Adrenal gland (tissue), 12 donors: ENCODE data around the gene NARF. TPM values are rescaled to one million over a fixed set of nuclear protein-coding genes. Genes with fewer than 3 reads are reported as not detected.
A peak's percentile ranks its signal among the peaks of the same experiment; 100 is the strongest.

Experiments used
- DNase-seq, 7 donors: peaks; one replicate each; pipeline ENCODE4 v3.0.0-alpha.2; 2019 to 2020
- H3K27ac ChIP-seq, 5 donors: fragments of 200-600 bp; sonication (generic) in 4 of 5; 1 replicate in 3 of 5; 2 replicates in 2 of 5; pipeline versions ENCODE4 v1.5.1 to v1.8.0; 2016 to 2020; ENCODE audit warnings: mild to moderate bottlenecking in 1 of 5
- H3K27me3 ChIP-seq: fragments of 200-600 bp; 2 replicates; pipeline ENCODE4 v1.8.0; 2021
- H3K36me3 ChIP-seq, 2 donors: fragments of 200-600 bp; replicated peaks in 1 of 2; 1 replicate in 1 of 2; 2 replicates in 1 of 2; pipeline versions ENCODE4 v1.5.1 to v1.8.0; 2018 to 2022
- H3K4me1 ChIP-seq, 2 donors: fragments of 200-600 bp; replicated peaks in 1 of 2; 1 replicate in 1 of 2; 2 replicates in 1 of 2; pipeline versions ENCODE4 v1.5.1 to v1.8.0; 2018 to 2021
- H3K4me3 ChIP-seq, 4 donors: fragments of 200-600 bp; sonication (generic) in 3 of 4; one replicate each; pipeline ENCODE4 v1.5.1; 2016 to 2018
- H3K9me3 ChIP-seq, 3 donors: fragments of 200-600 bp; sonication (generic) in 1 of 3; replicated peaks in 1 of 3; 1 replicate in 2 of 3; 2 replicates in 1 of 3; pipeline versions ENCODE4 v1.5.1 to v1.8.0; 2016 to 2021
- POLR2A ChIP-seq, 2 donors: fragments of 450-650 bp; IDR thresholded peaks; one replicate each; pipeline ENCODE4 v1.6.1; 2017; ENCODE audit warnings: antibody characterized with exemption in 2 of 2, mild to moderate bottlenecking in 2 of 2, moderate library complexity in 1 of 2
- WGBS, 4 donors: extraction: QIAGEN DNeasy Blood & Tissue Kit in 2 of 4; methylation state at CpG; one replicate each; pipeline versions ENCODE4 v1.1.5 to v1.1.7; 2013 to 2017; 5-methylcytosine and 5-hydroxymethylcytosine counted together
- intact Hi-C, 2 donors: fragments of 100-400 bp; cut with DNase I; formaldehyde crosslinking; loops; one replicate each; pipeline versions ENCODE4 v1.14.1 to v1.15.0; 2022 to 2023
- polyA plus RNA-seq, 3 donors: library from polyadenylated mRNA; stranded (reverse); fragments of 200-250 nt in 2 of 3; fragments of 350-450 nt in 1 of 3; fragmentation: Illumina TruSeq in 1 of 3; extraction: RNeasy Lipid Tissue Mini Kit (QIAGEN cat#74804) in 1 of 3; gene quantifications; one replicate each; pipeline ENCODE4 v1.2.3, GENCODE V29; 2013 to 2014
- total RNA-seq, 9 donors: library from RNA; depleted of rRNA in 4 of 9; stranded (reverse); fragments of >200 nt in 4 of 9; fragments of 120-200 nt in 1 of 9; fragmentation: NEBNext Ultra II Directional in 1 of 9; extraction: Animal tissue kit (Norgen Biotek cat#: 25700) in 1 of 9; gene quantifications; one replicate each; pipeline versions ENCODE4 v1.1.0 to v1.2.4, GENCODE V29; 2013 to 2023
- TF ChIP-seq, protein P1 (sequence below), 6 experiments: fragments of 450-650 bp in 4 of 6; fragments of 200-600 bp in 2 of 6; sonication (generic) in 1 of 6; IDR thresholded peaks; 1 replicate in 5 of 6; 2 replicates in 1 of 6; pipeline versions ENCODE4 v1.5.1 to v1.8.0; 2016 to 2021; ENCODE audit warnings: antibody characterized with exemption in 6 of 6, mild to moderate bottlenecking in 2 of 6, moderate library complexity in 1 of 6
- donor health status: healthy with polysubstance abuse.
- donor health status: Bipolar disorder and iron deficiency.
- donor health status: DM: yes; HTN: yes; CAD: no.
- donor health status: DM: no; HTN: no; CAD: no.
- donor health status: DM: no; HTN: no; CAD: no.
- donor health status: DM: yes; HTN: yes; CAD: no.

NARF gene
- total and polyA plus RNA-seq, 12 donors, result 21.8 to 198 (median 55.1) TPM

DNA sequence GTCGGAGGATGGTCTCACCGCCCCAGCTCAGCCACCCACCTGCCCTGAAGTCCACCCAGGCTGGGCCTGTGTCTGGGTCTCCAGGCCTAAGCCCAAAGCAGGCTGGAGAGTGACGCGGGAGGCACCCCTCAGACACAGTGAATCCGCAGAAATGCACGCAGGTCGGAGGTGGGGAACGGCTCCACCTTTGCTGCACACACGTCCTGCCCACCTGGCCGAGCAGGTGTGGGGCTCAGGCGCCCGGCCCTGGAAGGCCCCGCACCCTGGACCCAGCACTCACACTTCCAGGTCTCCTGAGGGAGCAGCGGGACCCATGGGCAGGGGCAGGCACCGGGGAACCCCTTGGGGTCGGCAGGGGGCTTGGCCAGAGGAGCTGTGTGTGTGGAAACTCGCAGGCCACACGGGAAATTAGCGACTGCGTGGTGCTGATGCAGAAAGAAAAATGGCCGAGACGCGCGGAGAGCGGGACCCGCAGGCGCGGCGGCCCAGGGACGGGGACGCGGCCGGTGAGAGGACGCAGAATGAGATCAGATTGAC lies 18.6 kb upstream of the NARF start:
- H3K27ac ChIP-seq, result peak overlapping the region in 2 of 5 donors; percentile 58 to 68
- intact Hi-C loops, result no loop called here
- DNase-seq, result no peak
- H3K4me3 ChIP-seq, result no peak overlapping the region
- H3K27me3 ChIP-seq, result no peaks in the 10 kb centered on the region
- WGBS, 4 donors, result 93 to 98% (median 94%) methylated on average over 18 to 34 of the region's 34 CpGs
- H3K4me1 ChIP-seq, result peaks cover 13 to 17% of the 10 kb centered on the region in 2 donors
- no peaks in the 10 kb centered on the region for H3K9me3 ChIP-seq
- TF ChIP-seq, protein P1, sequence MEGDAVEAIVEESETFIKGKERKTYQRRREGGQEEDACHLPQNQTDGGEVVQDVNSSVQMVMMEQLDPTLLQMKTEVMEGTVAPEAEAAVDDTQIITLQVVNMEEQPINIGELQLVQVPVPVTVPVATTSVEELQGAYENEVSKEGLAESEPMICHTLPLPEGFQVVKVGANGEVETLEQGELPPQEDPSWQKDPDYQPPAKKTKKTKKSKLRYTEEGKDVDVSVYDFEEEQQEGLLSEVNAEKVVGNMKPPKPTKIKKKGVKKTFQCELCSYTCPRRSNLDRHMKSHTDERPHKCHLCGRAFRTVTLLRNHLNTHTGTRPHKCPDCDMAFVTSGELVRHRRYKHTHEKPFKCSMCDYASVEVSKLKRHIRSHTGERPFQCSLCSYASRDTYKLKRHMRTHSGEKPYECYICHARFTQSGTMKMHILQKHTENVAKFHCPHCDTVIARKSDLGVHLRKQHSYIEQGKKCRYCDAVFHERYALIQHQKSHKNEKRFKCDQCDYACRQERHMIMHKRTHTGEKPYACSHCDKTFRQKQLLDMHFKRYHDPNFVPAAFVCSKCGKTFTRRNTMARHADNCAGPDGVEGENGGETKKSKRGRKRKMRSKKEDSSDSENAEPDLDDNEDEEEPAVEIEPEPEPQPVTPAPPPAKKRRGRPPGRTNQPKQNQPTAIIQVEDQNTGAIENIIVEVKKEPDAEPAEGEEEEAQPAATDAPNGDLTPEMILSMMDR (IDR thresholded peaks at IDR 0.05), result no peak
- TF ChIP-seq POLR2A (IDR thresholded peaks at IDR 0.05), result no peak
- H3K36me3 ChIP-seq, result peaks cover 0 to 26% of the 10 kb centered on the region in 2 donors

- H3K4me3 ChIP-seq, result no peak overlapping the region
- H3K9me3 ChIP-seq, result no peaks in the 10 kb centered on the region
- no peak for DNase-seq
- WGBS, 4 donors, result 67 to 80% (median 76%) methylated on average over 20 to 22 of the region's 22 CpGs
- peak overlapping the region in 2 of 5 donors; percentile 58 to 68 for H3K27ac ChIP-seq
- peaks cover 0 to 26% of the 10 kb centered on the region in 2 donors for H3K36me3 ChIP-seq
- peaks cover 19 to 23% of the 10 kb centered on the region in 2 donors for H3K4me1 ChIP-seq
- intact Hi-C loops, result no loop called here
- H3K27me3 ChIP-seq, result no peaks in the 10 kb centered on the region
- TF ChIP-seq, protein P1 (IDR thresholded peaks at IDR 0.05), result no peak
- no peak for TF ChIP-seq POLR2A (IDR thresholded peaks at IDR 0.05)
Measured at GRCh38 chr17:82440469-82440981, 18.0 kb upstream of the NARF start.

- Histone ChIP-seq H3K27ac (peak overlapping the region in 2 of 5 donors; percentile 58 to 68), H3K4me3 (no peak overlapping the region), H3K4me1 (peaks cover 20 to 25% of the 10 kb centered on the region in 2 donors), H3K36me3 (peaks cover 0 to 26% of the 10 kb centered on the region in 2 donors), H3K27me3 (no peaks in the 10 kb centered on the region), H3K9me3 (no peaks in the 10 kb centered on the region)
- peak in 2 of 7 donors; percentile 41 to 68 for DNase-seq
- intact Hi-C loops, result no loop called here
- 57 to 69% (median 61%) methylated on average over 14 to 17 of the region's 17 CpGs for WGBS, 4 donors
- no peak for TF ChIP-seq POLR2A (IDR thresholded peaks at IDR 0.05)
- TF ChIP-seq, protein P1 (IDR thresholded peaks at IDR 0.05), result no peak
Measured at GRCh38 chr17:82440991-82441627, 17.4 kb upstream of the NARF start.

GRCh38 chr17:82441691-82442487 lies 16.7 kb upstream of the NARF start:
- peak overlapping the region in 2 of 5 donors; percentile 68 to 76 for H3K27ac ChIP-seq
- no peaks in the 10 kb centered on the region for H3K27me3 ChIP-seq
- 84 to 90% (median 88%) methylated on average over 16 to 27 of the region's 27 CpGs for WGBS, 4 donors
- no peaks in the 10 kb centered on the region for H3K9me3 ChIP-seq
- TF ChIP-seq POLR2A (IDR thresholded peaks at IDR 0.05), result no peak
- TF ChIP-seq, protein P1 (IDR thresholded peaks at IDR 0.05), result no peak
- H3K4me3 ChIP-seq, result no peak overlapping the region
- intact Hi-C loops, result no loop called here
- H3K4me1 ChIP-seq, result peaks cover 20 to 25% of the 10 kb centered on the region in 2 donors
- DNase-seq, result peak in 1 of 7 donors; percentile 54
- peaks cover 0 to 24% of the 10 kb centered on the region in 2 donors for H3K36me3 ChIP-seq
